ENCODE data around the gene SGPL1.
"Not testable (repeated sequence)": the region's sequence is repeated elsewhere in the genome, so short reads cannot be mapped to it uniquely, and the experiment has no call there.

Gene SGPL1

GRCh38 chr10:70908406-70909296, 92.9 kb downstream of the SGPL1 start:
- FAIRE-seq, result no peak

DNA sequence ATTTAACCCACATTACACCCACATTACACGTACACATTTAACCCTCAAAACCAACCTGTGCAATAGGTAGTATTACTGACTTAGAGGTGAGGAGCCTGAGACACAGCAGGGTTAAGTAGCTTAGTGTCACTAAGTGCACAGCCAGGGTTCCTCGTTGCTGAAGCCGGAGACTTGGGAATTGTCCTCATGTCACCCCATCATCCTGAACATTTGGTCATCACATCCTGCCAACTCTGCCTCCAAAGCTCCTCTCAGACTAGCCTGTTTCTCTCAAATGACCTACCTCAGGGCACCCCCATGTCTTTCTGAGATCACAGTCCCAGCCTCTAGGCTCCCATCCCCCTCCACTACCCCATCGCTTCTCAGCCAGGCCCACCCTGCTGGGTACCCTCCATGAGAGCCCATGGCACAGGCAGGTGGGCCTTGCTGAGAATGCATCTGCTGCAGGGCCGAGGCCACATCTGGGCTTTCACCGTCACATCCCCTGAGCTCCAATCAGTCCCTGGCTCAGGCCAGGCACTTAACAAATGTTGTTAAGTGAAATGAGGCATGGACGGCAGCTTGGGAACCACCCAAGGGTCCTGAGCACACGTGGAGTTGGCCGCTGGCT, 93.7 kb downstream of the SGPL1 start:
- FAIRE-seq, result no peak

DNA sequence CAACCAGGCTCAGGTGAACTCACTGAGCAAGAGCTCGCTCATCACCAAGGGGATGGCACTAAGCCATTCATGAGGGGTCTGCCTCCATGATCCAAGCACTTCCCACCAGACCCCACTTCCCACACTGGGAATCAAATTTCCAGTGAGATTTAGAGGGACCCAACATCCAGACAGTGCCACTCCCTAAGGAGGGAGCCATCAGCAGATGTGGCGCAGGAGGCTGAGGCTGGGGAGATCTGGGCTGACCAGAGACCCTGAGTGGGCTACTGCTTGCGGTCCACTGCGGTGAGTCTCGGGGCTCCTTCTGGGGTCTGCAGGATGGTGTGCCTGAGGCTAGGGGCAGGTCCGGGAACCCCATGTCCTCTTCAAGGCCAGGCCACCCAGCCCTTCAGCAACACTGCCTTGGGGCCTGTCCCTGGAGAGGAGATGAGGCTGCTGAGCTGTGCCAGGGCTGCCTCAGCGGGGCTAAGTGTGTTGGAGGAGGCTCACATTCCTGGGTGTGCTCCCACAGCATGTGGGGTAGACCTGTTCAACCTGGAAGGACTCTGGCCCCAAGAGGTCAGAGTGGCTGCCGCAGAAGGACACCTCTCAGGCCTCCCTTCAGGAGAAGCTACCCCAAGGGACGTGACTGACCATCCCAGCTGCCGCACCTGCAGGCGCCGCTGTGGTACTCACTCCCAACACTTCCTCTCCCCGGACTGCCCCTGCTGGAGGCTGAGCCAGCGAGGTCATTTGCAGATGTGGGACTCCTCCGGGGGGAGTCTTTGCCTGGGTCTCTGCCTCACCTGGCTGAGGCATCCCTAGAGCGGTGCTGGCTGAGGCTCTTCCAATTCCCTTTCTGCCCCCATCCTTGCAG, 95.0 kb downstream of the SGPL1 start:
- no peak for FAIRE-seq

DNA sequence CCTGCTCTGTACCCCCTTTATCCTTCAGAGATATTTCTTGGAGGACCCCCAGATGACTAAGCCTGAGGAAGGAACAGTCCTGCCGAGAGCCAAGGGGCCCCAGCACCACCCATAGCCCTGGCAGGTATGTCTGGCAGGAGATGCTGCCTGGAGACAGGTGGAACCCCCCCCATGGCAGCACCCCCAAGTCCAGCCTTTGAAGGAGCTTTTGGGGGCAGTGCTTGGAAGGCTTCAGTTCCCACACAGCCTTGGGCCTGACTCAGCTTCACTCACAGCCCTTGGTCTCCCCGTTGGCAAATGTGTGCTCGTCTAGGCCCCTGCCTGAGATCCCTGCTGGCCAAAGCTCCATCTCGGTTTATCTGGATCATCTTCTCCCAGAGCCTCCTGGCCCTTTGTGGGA, 95.6 kb downstream of the SGPL1 start:
- FAIRE-seq, result no peak

DNA sequence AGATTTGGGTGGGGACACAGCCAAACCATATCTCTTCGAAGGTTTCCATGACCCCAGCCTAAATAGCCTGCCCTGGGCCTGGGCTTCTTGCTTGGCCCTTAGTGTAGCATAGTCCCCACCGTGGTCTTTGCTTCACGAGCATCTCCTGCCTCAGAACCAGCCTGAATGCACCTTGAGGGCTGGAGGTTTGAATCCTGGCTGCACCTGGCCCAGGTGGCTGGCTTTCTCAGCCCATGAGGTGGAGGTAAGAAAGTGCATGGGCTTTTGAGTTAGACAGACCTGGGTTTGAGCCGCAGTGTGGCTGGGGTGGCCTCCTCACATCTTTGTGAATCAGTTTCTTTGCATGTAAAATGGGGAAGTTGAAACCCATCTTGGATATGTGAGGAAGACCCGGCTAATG, 96.8 kb downstream of the SGPL1 start:
- FAIRE-seq, result no peak

- no peak for FAIRE-seq
Observed at GRCh38 chr10:70913191-70913892, 97.6 kb downstream of the SGPL1 start.

- FAIRE-seq, result no peak
Observed at GRCh38 chr10:70913893-70914240, 98.1 kb downstream of the SGPL1 start.

- FAIRE-seq, result no peak
Observed at GRCh38 chr10:70914316-70914864, 98.6 kb downstream of the SGPL1 start.

- no peak for FAIRE-seq
Observed at GRCh38 chr10:70915206-70915605, 99.5 kb downstream of the SGPL1 start.

- no peak for FAIRE-seq
Observed at GRCh38 chr10:70915806-70916205, 100.1 kb downstream of the SGPL1 start.

- no peak for FAIRE-seq
Observed at GRCh38 chr10:70916241-70916640, 100.5 kb downstream of the SGPL1 start.

DNA sequence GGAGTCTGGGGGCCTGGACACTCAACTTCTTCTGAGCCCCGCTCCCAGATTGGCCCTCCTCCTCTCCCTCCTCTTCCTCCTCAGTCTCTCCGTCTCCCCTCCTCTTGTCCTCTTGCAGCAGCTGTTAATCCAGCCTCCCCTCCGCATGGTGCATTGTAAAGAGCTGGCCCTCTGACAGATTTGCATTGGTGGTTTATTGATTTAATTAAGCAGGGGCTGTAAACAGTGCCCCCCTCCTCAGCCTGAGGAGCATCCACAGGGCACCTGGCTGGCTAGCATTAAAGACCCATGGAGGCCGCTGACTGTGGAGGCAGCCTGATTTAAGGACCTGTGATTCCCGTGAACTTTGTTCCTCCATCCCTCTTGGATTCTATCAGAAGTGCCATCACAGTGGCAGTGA, 101.5 kb downstream of the SGPL1 start:
- FAIRE-seq, result no peak

GRCh38 chr10:70917635-70918034, 101.9 kb downstream of the SGPL1 start:
- FAIRE-seq, result no peak

- FAIRE-seq, result no peak
Observed at GRCh38 chr10:70918851-70919530, 103.2 kb downstream of the SGPL1 start.

DNA sequence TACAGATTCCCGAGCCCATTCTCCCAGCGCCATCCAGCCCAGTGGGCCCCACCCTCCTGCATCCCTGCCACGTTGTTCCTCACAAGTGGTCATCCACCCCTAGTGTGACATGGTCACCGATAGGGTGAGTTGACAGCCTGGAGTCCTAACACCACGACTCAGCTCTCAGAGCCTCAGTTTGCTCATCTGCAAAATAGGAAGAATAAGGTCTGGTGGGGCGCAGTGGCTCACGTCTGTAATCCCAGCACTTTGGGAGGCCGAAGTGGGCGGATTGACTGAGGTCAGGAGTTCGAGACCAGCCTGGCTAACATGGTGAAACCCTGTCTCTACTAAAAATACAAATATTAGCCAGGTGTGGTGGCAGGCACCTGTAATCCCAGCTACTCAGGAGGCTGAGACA, 104.2 kb downstream of the SGPL1 start:
- not testable (repeated sequence) for FAIRE-seq

GRCh38 chr10:70920519-70920918, 104.8 kb downstream of the SGPL1 start:
- no peak for FAIRE-seq

GRCh38 chr10:70921285-70921684, 105.5 kb downstream of the SGPL1 start:
- no peak for FAIRE-seq

DNA sequence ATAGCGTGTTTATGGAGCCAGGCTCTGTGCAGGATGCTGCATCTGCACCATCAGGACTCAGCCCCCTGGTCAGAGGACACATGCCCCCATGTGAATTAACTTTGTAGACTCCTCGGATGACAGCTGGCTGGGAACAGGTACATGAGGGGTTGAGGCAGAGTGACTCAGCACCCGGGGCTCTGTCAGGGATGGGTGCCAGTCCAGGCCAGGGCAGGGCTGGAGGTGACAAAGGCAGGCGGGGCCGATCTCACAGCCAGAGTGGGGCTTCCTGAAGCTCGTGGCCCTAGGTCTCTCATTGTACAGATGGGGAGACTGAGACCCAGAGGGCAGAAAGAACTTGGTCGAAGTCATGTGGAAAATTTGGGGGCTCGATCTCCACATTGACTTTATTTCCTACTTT, 107.9 kb downstream of the SGPL1 start:
- no peak for FAIRE-seq

DNA sequence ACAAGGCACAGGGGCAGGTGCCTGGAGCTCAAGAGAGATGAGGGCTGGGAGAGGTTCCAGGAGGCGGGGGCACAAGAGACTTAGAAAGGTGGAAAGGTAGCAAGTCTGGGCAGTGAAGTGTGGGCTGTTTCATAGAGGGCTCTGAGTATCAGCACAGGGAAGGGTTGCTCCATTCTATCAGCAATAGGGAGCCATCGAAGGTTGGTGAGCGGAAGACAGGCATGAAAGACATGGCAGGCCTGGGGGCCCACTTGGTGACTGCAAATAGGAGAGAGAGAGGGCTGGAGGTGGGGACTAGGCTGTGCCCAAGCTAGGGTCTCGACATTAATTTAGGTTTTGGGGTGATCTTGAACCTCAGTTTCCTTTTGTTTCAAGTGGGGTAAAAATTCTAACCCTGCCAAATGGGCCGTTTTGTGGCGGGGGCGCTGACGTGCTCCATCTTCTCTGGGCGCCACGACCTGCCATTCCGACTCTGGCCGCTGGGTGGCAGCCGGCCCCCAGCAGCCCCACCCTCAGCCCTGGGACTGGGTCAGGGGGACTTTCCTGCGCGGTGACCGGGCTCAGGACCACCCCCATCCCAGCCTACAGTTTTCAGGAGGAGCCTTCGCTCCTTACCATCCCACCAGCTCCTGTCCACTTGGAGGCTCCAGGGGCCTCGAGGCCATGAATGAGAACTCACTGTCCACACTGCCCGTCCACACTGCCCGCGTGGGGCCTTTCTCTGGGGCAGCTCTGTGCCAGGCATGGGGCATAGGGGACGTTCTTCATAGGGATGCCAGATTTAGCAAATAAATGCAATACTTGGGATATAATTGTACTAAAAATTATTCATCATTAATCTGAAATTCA, 109.9 kb downstream of the SGPL1 start:
- FAIRE-seq, result no peak

GRCh38 chr10:70926226-70927000, 110.7 kb downstream of the SGPL1 start:
- FAIRE-seq, result no peak

Measured in endometrium (tissue), 2 donors.